Raji (cell line): ENCODE results near the gene CHMP1B.

Source experiments
- POLR2A ChIP-seq: IDR thresholded peaks from 2 replicates; pipeline ENCODE4 v1.6.1; 2011; ENCODE audit warnings: low read depth, low read length, control low read depth; ENCODE audit not compliant: insufficient read depth

The CHMP1B gene

DNA sequence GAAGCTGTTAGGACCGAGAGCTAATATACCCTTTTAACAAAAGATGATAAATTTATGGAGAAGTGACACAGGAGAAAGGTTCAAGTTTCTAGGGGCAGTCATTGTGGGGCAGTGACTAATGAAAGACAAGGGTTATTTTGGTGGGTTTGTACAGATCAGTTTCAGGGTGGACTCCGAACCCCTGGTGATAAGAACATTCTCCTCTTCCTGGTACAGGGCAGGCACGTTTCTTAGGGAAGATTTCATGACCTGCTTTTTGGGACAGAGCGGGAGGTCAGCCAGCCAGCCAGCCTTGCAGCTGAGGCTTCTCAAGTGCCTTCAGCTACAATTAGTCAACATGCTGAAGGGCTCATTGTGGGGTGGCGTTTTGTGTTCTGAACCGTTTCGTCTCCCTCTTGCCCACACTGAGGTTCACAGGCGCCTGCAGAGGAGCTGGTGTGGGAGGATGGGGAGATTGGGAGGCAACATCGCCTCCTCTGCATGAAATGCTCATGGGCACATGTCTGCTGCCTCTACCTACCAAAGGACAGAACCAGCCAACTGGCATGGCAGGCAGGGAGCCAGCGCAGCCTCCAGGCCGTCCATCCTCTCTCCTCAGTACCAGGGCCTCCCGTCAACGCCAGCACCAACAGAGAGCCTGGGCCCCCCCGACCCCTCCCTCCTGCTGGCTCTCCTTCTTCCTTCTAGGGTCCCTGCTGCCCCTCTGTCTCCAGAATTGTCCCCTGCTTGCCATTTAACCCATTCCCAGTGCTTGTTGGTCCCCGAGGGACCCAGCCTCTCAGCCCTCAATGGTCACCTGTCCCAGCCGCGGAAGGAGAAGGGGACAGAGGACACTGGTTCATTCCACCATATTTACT, 9.6 kb downstream of the CHMP1B start:
- TF ChIP-seq POLR2A = no peak

DNA sequence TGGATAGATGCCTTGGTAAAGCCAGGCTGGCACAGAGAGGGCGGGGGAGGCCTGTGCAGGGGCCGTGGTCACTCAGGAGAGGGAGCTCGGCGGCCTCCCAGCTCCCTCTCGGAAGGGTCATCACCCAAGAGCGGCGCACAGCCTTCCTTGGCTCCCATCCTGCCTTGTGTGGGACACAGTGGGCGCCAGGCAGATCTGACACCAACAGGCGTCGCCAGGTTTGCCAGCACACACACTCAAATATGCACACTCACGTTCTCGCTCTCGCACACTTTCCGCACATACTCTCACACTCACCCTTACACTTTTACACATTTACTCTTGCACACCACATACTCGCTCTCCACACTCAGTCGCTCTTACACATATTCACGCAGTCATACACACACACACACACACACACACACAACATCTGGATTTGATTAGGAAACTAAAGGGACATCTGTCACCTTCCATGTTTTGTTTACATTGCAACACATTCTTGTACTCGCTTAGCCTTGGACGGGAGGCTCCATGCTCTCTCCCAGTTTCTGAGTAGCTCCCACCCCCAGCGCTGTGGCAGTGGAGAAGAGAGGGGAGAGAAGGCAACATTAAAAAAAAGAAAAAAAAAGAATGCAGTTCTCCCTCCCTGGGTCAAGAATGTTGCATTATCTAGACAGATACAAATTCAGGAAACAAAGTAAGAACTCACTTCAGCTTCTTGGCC, 10.5 kb downstream of the CHMP1B start:
- TF ChIP-seq POLR2A = no peak

DNA sequence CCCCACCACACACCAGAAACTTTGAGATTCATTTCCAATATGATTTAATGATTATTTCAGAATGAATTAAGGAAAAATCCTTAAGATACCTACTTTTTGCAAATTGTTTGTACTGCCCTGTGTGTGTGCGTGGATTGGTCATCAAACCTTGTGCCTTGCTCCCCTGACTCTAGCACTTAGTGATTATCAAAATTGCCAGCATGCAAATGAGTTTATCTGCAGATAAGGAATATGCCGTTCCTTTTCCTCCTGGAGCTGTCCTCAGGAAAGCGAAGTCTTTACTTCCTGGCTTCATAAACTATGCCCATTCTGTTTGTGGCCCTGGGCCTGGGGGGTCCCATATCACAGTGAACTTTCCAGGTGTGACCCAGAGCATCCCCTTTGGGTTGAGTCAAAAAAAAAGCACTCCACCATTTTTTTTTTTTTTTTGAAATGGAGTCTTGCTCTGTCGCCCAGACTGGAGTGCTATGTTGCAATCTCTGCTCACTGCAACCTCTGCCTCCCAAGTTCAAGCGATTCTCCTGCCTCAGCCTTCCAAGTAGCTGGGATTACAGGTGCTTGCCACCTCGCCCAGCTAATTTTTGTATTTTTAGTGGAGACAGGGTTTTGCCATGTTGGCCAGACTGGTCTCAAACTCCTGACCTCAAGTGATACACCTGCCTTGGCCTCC, 11.4 kb downstream of the CHMP1B start:
- no peak for TF ChIP-seq POLR2A

DNA sequence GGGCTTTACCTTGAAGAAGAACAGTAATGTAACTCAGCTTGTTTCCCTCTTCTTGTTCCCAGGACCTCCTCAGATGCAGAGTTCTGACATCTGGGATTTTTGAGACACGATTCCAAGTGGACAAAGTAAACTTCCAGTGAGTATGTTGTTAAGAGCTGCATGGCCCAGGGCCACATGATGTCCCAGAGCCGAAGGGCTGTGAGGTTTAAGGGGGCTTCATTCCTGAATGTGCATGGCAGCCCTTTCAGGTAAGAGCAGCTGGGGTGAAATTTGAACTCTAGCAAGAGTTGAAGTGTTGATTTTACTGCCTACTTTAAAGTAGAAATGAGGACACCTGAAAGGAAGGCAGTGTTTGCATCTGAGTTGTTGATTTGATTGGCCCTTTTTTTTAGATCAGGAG, 13.3 kb downstream of the CHMP1B start:
- no peak for TF ChIP-seq POLR2A

DNA sequence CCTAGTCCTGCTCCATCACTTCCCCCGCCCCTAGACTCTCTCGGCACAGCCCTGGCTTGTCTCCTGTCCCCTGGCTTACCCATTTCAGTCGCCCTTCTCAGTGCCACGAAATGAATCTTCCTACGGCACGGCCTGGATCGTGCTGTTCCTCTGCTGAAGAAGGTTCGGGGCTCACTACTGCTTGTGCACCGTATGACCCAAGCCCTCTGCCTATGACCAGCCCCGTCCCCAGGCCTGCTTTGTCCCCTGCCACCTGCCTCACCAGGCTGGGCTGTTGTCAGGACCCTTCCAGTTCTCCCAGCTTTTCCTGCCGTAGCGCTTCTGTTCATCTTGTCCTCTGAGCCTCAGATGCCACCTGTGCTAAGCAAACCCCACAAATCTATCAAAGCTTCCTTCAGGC, 13.9 kb downstream of the CHMP1B start:
- no peak for TF ChIP-seq POLR2A

DNA sequence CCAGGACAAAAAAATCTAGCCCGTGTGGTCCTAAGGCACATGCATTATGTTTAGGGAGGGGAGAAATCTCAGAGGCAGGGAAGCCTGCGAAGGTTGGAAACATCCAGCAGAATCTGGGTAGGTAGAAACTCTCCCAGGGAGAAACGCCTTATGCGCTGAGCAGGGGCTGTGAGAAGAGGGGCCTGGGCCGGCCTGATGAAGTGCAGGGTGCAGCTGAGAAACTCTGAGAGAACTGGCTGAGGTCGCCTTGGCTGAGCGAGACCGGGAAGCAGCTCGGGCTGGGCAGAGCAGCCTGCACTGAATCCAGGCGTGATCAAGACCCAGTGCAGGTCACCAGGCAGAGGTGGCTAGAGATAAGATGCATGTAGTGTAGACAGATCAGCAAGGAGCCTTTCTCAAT, 15.1 kb downstream of the CHMP1B start:
- TF ChIP-seq POLR2A = no peak

DNA sequence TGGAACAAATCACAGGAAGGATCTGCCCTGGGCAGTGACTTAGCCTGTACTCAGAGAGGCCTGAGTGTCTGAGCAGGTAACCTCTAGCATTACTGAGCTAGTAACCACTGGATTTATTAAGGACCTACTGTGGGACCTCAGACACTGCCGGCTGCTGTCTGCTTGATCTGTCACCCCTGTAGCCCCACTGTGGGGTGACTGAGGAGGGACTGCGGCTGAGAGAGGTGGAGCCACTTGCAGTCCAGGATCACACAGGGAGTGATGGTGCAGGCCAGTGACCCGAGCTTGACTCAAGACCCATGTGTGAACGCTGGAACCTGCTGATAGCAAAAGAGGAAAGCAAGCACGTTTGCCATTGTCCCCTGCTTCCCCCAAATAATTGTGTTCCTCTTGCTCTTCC, 15.6 kb downstream of the CHMP1B start:
- no peak for TF ChIP-seq POLR2A

DNA sequence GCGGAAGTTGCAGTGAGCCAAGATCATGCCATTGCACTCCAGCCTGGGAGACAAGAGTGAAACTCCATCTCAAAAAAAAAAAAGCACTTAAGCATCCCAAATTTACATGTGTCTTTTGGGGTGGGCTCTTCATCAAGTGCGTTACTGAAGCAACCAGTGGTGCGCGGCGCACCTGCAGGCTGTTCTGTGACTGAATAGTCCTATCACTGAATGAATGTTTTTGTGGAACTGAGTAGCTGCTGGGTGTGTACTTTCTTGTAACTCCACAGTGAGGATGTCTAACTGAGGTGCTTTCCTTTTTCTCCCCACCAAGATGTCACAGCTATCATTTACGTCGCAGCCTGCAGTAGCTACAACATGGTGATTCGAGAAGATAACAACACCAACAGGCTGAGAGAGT, 17.0 kb downstream of the CHMP1B start:
- TF ChIP-seq POLR2A = no peak

DNA sequence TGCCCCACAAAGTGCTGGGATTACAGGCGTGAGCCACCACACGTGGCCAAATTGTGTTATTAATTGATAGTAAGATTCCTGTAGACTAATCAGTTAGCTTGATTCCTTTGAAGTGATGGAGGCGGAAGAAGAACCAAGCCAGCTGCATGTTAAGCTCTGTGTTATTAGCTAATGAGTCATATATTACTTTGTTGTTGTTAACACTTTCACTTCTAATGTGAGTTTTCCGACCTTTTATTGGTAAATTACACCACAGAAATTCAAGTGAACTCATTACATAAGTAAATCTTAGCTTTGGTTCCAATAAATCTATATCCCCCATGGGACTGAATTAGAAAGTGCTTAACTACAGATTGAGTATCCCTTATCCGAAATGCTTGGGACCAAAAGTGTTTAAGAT, 20.3 kb downstream of the CHMP1B start:
- no peak for TF ChIP-seq POLR2A

DNA sequence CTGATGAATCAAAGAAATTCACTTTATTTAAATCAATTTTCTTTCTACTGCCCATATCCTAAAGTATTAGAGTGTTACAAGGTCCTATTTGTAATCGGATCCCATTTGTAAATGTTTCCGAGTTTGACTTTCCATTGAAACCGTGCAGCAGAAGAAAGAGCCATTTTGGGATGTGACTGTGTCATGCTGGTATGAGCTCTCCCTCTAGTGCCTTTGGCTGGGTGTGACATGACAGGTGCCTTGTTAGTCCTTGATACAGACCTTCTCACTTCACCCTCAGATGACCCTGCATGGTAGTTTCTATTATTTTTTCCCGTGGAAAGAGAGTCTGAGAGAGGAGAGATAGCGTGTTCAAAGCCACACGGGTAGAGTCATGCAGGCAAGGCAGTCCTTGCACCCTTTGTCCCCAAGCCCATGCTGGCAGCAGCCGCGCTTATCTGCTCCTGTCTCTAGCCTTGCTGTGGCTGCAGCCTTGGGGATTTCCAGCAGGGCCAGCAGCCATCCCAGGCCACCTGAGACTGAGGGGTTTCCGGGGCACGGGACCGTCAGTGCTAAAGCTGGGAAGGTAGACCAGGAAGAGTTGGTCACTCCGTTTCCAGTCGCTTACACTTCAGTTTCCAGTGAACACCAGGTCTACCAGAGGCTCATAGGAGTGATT, 21.4 kb downstream of the CHMP1B start:
- TF ChIP-seq POLR2A = no peak

DNA sequence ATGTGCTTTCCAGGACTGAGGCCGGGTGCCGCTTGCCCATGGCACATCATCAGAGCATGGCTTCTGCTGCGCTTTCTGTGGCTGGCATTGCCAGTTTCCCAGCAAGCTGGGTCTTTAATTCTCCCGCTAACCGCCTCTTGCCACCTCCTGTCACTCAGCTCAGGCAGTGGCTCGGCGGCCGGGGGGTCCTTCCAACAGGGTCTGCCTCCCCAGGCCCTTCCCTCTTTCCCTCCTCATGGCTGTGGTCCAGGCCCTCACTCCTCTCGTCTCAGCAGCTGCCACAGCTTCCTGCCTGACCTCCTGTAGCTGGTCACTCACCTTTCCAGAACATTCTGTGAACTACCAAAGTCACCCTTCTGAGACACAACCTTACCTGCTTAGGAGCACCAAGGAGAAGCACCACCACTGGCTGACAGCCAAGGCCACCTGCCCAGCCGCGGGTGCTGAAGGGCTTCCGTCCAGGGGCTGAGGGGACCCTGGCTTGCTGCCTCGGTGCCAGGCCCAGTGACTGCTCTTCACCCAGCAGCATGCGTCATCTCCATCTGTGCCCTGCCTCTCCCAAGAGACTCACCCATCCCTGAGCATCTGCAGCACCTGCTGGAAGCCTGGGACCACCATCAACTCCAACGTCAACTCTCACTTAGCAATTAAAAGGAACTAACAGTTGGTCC, 22.6 kb downstream of the CHMP1B start:
- TF ChIP-seq POLR2A = no peak

DNA sequence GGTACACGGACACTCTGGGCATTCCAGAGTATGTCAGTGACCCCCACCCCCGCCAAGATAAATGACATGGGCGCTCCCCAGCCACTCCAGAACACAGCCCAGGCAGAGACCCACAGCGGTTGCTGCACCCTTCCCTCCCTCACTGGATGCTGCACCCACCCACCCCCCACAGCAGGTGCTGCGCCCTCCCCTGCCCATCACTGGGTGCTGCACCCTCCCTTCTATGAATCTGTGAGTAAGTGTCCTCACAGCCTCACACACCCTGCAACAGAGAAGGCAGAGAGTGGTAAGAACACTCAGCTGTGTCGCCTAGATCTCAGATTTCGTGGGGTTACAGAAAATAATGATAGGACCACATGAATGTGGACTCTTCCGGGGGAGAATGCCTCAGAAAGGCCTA, 23.5 kb downstream of the CHMP1B start:
- TF ChIP-seq POLR2A = no peak

DNA sequence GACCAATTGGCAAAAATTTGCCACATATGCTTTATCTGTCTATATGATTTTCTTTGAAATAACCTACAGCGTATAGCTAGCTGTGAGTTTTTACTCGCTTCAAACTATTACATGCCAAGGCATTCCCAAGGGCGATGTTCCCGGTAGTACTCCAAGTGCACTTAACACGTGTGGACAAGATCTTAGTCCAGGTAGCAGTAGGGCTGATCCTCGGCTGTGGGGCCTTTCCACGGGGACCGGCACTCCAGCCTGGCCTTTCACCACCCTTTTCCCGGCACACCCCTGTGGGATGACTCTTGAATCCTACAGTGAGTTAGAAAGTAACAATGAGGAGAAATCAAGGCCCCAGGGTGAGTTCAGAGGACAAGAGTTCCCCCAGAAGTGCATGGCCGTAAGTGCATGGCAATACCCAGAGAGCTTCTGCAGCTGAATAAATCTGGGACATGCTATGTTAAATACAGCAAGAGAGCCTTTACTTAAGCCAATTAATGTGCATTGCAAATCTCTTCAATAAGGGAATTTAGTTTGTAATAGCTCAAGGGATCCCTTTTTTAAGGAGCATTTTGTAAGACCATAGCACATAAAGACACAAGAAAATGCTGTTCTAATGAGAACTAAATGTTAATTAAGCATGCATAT, 26.4 kb downstream of the CHMP1B start:
- TF ChIP-seq POLR2A = no peak

DNA sequence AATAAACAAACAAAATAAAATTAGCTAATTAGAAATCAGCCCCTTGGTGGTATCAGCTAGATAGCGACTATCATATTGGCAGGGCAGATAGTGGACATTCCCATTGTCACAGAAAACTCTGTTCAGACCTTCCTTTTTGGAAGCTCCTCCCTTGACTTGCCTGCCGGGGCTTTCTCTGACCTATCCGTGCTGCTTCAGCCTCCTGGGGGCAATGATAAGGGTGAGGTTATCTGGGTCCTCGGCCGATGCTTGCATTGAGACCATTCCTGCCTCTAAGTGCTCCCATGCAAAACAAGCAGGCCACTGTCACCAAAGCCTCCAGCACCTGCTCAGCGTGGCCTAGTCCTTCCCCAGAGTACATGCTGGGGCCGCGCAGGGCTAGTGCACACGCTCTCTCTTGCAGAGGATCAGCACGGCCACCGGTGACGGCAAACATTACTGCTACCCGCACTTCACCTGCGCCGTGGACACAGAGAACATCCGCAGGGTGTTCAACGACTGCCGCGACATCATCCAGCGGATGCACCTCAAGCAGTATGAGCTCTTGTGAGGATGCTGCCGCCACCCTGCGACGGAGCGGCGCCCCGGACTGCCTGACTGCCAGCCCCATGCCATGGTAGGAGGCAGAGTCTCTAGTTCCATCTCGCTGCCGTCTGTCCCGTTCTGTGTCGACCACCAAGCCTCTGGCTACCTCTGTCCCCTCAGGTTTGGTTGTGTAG, 29.5 kb downstream of the CHMP1B start:
- TF ChIP-seq POLR2A = no peak
